ENCODE measurements around the gene PDE6G. TPM values are rescaled to one million over a fixed set of nuclear protein-coding genes. Genes with fewer than 3 reads are reported as not detected.
"Not testable (repeated sequence)": the region's sequence is repeated elsewhere in the genome, so short reads cannot be mapped to it uniquely, and the experiment has no call there.

The PDE6G gene
- total and polyA plus RNA-seq, 3 experiments from 2014 or later = 1.5 to 2.2 (median 1.9) TPM

GRCh38 chr17:81675515-81676221, 19.3 kb upstream of the PDE6G start:
- H3K27me3 ChIP-seq (ENCODE audit: insufficient read depth, low read length, poor library complexity, severe bottlenecking); H3K4me1 Mint-ChIP-seq; H3K4me1 ChIP-seq (ENCODE audit: insufficient read depth, low read length); H3K27ac ChIP-seq (ENCODE audit: low read depth, low read length); H3K9me3 ChIP-seq (ENCODE audit: low read length); H3K4me3 ChIP-seq (ENCODE audit: low read length); H3K9me3 Mint-ChIP-seq; H3K27me3 Mint-ChIP-seq: not testable (repeated sequence)
- Mint-ChIP-seq H3K27ac (peak overlapping the region in 1 of 8 donors; percentile 48), H3K4me3 (peak overlapping the region in 1 of 7 donors; percentile 48), H3K36me3 (peaks cover 0 to 45% (median 0%) of the 10 kb centered on the region in 3 donors)
- POLR2A ChIA-PET = interaction anchor here (1.7 kb wide), 1 partner anchor 8 kb away, joined by 4 read pairs; the partner anchor contains the start of genes ARL16 and HGS
- CTCF ChIA-PET = interaction anchor here (1.0 to 1.1 kb wide), 2 partner anchors 17 to 1102 kb away, joined by 3 read pairs; no protein-coding TSS in a partner anchor
- DNase-seq = peak in 1 of 5 donors; percentile 33
- H3K36me3 ChIP-seq (ENCODE audit: insufficient read depth, low read length) = peaks cover 18% of the 10 kb centered on the region

GRCh38 chr17:81673561-81674258, 17.4 kb upstream of the PDE6G start:
- no peak for DNase-seq
- Histone ChIP-seq H3K4me1 (ENCODE audit: insufficient read depth, low read length) (no peaks in the 10 kb centered on the region), H3K36me3 (ENCODE audit: insufficient read depth, low read length) (peaks cover 28% of the 10 kb centered on the region), H3K27me3 (ENCODE audit: insufficient read depth, low read length, poor library complexity, severe bottlenecking) (no peaks in the 10 kb centered on the region), H3K4me3 (ENCODE audit: low read length) (no peak overlapping the region), H3K27ac (ENCODE audit: low read depth, low read length) (no peak overlapping the region), H3K9me3 (ENCODE audit: low read length) (no peaks in the 10 kb centered on the region)
- H3K4me1 Mint-ChIP-seq = peaks cover 5 to 9% (median 7%) of the 10 kb centered on the region in 3 donors
- H3K27me3 Mint-ChIP-seq = no peaks in the 10 kb centered on the region
- peaks cover 0 to 50% (median 0%) of the 10 kb centered on the region in 3 donors for H3K36me3 Mint-ChIP-seq
- peak overlapping the region in 2 of 8 donors; percentile 20 to 54 for H3K27ac Mint-ChIP-seq
- no peaks in the 10 kb centered on the region for H3K9me3 Mint-ChIP-seq
- ChIA-PET POLR2A (interaction anchor here (1.7 kb wide), 1 partner anchor 10 kb away, joined by 4 read pairs; the partner anchor contains the start of genes ARL16 and HGS), CTCF (no interaction called here)
- no peak overlapping the region for H3K4me3 Mint-ChIP-seq

DNA sequence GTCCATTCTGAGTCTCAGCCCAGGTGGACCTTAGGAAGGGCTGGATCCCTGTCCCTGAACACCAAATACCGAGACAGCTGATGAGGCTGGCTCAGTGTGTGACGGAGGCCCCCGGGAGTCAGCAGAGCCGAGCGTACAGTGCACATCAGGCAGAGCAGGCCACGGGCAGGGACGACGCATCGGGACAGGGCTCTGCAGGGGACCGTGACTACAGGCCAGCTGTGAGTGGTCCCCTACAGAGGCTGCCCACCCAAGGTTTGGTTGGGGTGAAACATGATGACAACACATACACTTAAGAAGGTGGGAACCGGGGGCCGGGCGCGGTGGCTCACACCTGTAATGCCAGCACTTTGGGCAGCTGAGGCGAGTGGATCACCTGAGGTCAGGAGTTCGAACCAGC, 16.6 kb upstream of the PDE6G start:
- peaks cover 11 to 17% (median 11%) of the 10 kb centered on the region in 3 donors for H3K4me1 Mint-ChIP-seq
- ChIA-PET CTCF (no interaction called here), POLR2A (no interaction called here)

DNA sequence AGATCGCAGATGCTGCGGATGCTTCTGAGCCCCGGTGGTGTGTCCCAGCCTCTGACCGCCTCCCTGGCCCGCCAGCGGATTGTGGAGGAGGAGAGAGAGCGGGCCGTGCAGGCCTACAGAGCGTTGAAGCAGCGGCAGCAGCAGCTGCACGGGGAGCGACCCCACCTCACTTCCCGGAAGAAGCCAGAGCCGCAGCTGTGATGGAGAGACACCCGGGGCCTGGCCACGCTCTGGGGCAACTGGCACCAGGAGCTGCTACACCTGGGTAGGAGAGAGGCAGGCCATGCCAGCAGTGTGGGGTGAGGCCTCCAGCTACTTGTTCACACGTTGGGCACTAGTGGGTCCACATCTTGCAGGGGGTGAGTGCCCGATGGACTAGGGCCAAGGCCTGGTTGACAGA, 16.2 kb upstream of the PDE6G start:
- DNase-seq = no peak
- H3K4me3 Mint-ChIP-seq = no peak overlapping the region
- H3K27me3 Mint-ChIP-seq = no peaks in the 10 kb centered on the region
- Histone ChIP-seq H3K36me3 (ENCODE audit: insufficient read depth, low read length) (peaks cover 28% of the 10 kb centered on the region), H3K9me3 (ENCODE audit: low read length) (no peaks in the 10 kb centered on the region), H3K27ac (ENCODE audit: low read depth, low read length) (no peak overlapping the region), H3K4me3 (ENCODE audit: low read length) (no peak overlapping the region), H3K27me3 (ENCODE audit: insufficient read depth, low read length, poor library complexity, severe bottlenecking) (no peaks in the 10 kb centered on the region), H3K4me1 (ENCODE audit: insufficient read depth, low read length) (peaks cover 9% of the 10 kb centered on the region)
- POLR2A ChIA-PET = no interaction called here
- peaks cover 0 to 61% (median 4%) of the 10 kb centered on the region in 3 donors for H3K36me3 Mint-ChIP-seq
- no peaks in the 10 kb centered on the region for H3K9me3 Mint-ChIP-seq
- peak overlapping the region in 1 of 8 donors; percentile 66 for H3K27ac Mint-ChIP-seq
- CTCF ChIA-PET = no interaction called here
- peaks cover 16 to 21% (median 16%) of the 10 kb centered on the region in 3 donors for H3K4me1 Mint-ChIP-seq

More for the DNA sequence above, 16.6 kb upstream of the PDE6G start:
- H3K4me3 Mint-ChIP-seq = no peak overlapping the region
- peaks cover 0 to 56% (median 1%) of the 10 kb centered on the region in 3 donors for H3K36me3 Mint-ChIP-seq
- no peak overlapping the region for H3K27ac ChIP-seq (ENCODE audit: low read depth, low read length)
- no peaks in the 10 kb centered on the region for H3K9me3 ChIP-seq (ENCODE audit: low read length)
- H3K27ac Mint-ChIP-seq = peak overlapping the region in 1 of 8 donors; percentile 20
- no peaks in the 10 kb centered on the region for H3K9me3 Mint-ChIP-seq
- no peak overlapping the region for H3K4me3 ChIP-seq (ENCODE audit: low read length)
- no peaks in the 10 kb centered on the region for H3K27me3 Mint-ChIP-seq
- H3K27me3 ChIP-seq (ENCODE audit: insufficient read depth, low read length, poor library complexity, severe bottlenecking) = no peaks in the 10 kb centered on the region
- peaks cover 28% of the 10 kb centered on the region for H3K36me3 ChIP-seq (ENCODE audit: insufficient read depth, low read length)
- peaks cover 4% of the 10 kb centered on the region for H3K4me1 ChIP-seq (ENCODE audit: insufficient read depth, low read length)
- no peak for DNase-seq

DNA sequence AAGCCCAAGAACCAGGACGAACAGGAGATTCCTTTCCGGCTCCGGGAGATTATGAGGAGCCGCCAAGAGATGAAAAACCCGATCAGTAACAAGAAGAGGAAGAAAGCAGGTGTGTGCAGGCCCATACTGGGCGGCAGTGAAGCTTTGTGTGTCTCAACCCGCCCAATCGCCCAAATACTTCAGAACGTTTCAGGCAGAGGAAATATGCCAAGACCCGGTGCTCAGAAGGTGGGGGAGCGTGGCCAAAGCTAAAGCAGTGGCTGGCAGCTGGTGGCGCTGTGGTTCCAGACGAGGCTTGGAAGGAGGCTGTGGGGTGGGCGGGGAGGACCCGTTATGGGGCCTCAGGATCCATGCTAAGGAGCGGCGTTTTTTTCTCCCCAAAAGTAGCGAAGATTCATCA, 11.4 kb upstream of the PDE6G start:
- DNase-seq = no peak
- H3K27me3 Mint-ChIP-seq = no peaks in the 10 kb centered on the region
- H3K4me1 Mint-ChIP-seq = peaks cover 23 to 46% (median 38%) of the 10 kb centered on the region in 3 donors
- H3K4me3 ChIP-seq (ENCODE audit: low read length) = no peak overlapping the region
- H3K27me3 ChIP-seq (ENCODE audit: insufficient read depth, low read length, poor library complexity, severe bottlenecking) = no peaks in the 10 kb centered on the region
- no peaks in the 10 kb centered on the region for H3K9me3 Mint-ChIP-seq
- H3K4me1 ChIP-seq (ENCODE audit: insufficient read depth, low read length) = peaks cover 45% of the 10 kb centered on the region
- H3K36me3 Mint-ChIP-seq = peaks cover 0 to 56% (median 6%) of the 10 kb centered on the region in 3 donors
- peaks cover 26% of the 10 kb centered on the region for H3K36me3 ChIP-seq (ENCODE audit: insufficient read depth, low read length)
- no peak overlapping the region for H3K27ac ChIP-seq (ENCODE audit: low read depth, low read length)
- H3K9me3 ChIP-seq (ENCODE audit: low read length) = no peaks in the 10 kb centered on the region
- CTCF ChIA-PET = interaction anchor here (1.2 kb wide), 1 partner anchor 17 kb away, joined by 3 read pairs; no protein-coding TSS in a partner anchor
- POLR2A ChIA-PET = interaction anchor here (0.6 to 1.5 kb wide), 2 partner anchors 16 to 55 kb away, joined by 3 to 5 read pairs; partner anchors contain the start of genes ARL16 and HGS
- peak overlapping the region; percentile 71 to 99 (median 94) for H3K4me3 Mint-ChIP-seq
- H3K27ac Mint-ChIP-seq = peak overlapping the region in 6 of 8 donors; percentile 23 to 88 (median 71)

DNA sequence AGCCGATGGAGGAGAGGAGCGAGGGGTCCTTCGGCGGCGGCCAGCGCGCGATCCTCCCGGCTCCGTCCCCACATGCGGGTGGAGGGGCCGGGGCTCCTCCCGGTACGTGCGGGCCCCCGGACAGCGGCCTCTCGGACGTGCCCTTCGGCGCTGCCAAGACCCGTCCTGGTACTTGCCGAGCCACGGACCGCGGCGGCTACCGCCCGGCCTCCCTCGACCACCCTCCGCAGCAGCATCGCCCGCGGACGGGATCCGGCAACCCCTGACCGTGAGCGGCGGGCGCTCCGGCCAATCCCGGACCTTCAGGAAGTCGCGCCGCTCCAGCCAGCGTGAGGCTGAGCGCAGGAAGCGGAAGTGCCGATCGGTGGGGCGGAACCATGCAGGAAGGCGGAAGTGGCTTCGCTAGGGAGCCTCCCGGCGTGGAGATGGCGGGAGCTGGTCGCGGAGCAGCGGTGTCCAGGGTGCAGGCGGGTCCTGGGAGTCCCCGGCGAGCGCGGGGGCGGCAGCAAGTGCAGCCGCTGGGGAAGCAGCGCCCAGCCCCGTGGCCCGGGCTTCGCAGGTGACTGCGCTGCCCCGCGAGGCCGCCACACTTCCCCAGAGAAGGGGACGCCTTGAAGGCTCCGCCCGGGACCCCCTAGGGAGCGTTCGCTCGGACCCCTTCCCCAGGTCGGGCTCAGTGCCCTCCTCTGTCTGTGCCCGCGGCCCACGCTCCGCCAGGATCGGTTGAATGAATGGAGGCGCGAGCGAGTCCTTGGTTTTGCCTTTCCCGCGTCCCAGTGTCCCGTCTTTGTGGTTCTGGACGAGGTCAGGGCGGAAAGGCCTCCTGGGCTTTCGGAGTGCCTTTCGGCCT, 10.2 kb upstream of the PDE6G start, which contains the start of the genes CCDC137 and OXLD1:
Gene CCDC137, plus strand, starts transcription at position 396 of the 850 bp plus-strand sequence. Its CDS starts 30 bp downstream, at position 426.
Gene OXLD1, minus strand, starts transcription at position 264 of the 850 bp plus-strand sequence. Its CDS starts 28 bp downstream, at position 236.
- no peaks in the 10 kb centered on the region for H3K9me3 Mint-ChIP-seq
- H3K27ac Mint-ChIP-seq = peak within 1 kb of the TSS; percentile 86 to 98 (median 96)
- Histone ChIP-seq H3K4me1 (ENCODE audit: insufficient read depth, low read length) (peaks cover 54% of the 10 kb centered on the region), H3K27me3 (ENCODE audit: insufficient read depth, low read length, poor library complexity, severe bottlenecking) (no peaks in the 10 kb centered on the region), H3K9me3 (ENCODE audit: low read length) (no peaks in the 10 kb centered on the region), H3K27ac (ENCODE audit: low read depth, low read length) (peak within 1 kb of the TSS; percentile 81), H3K36me3 (ENCODE audit: insufficient read depth, low read length) (peaks cover 16% of the 10 kb centered on the region), H3K4me3 (ENCODE audit: low read length) (peak within 1 kb of the TSS; percentile 76)
- POLR2A ChIA-PET = interaction anchor here (0.7 to 1.0 kb wide), 3 partner anchors 11 to 878 kb away, joined by 3 to 9 read pairs (median 4); partner anchors contain the start of genes ARL16 and HGS
- H3K36me3 Mint-ChIP-seq = peaks cover 0 to 44% (median 6%) of the 10 kb centered on the region in 3 donors
- H3K4me1 Mint-ChIP-seq = peaks cover 27 to 49% (median 41%) of the 10 kb centered on the region in 3 donors
- DNase-seq = peak; percentile 89 to 94 (median 90)
- H3K27me3 Mint-ChIP-seq = no peaks in the 10 kb centered on the region
- peak within 1 kb of the TSS; percentile 93 to 99 (median 94) for H3K4me3 Mint-ChIP-seq
- CTCF ChIA-PET = interaction anchor here (1.2 kb wide), 1 partner anchor 18 kb away, joined by 3 read pairs; no protein-coding TSS in a partner anchor

- no peaks in the 10 kb centered on the region for H3K27me3 Mint-ChIP-seq
- CTCF ChIA-PET = no interaction called here
- POLR2A ChIA-PET = interaction anchor here (0.7 to 1.0 kb wide), 4 partner anchors 11 to 878 kb away, joined by 3 to 9 read pairs (median 4); partner anchors contain the start of genes ARL16 and HGS
- Histone ChIP-seq H3K27me3 (ENCODE audit: insufficient read depth, low read length, poor library complexity, severe bottlenecking) (no peaks in the 10 kb centered on the region), H3K4me1 (ENCODE audit: insufficient read depth, low read length) (peaks cover 54% of the 10 kb centered on the region), H3K9me3 (ENCODE audit: low read length) (no peaks in the 10 kb centered on the region), H3K36me3 (ENCODE audit: insufficient read depth, low read length) (peaks cover 10% of the 10 kb centered on the region), H3K27ac (ENCODE audit: low read depth, low read length) (peak overlapping the region; percentile 81), H3K4me3 (ENCODE audit: low read length) (peak overlapping the region; percentile 76)
- peaks cover 0 to 38% (median 6%) of the 10 kb centered on the region in 3 donors for H3K36me3 Mint-ChIP-seq
- peak overlapping the region; percentile 86 to 98 (median 96) for H3K27ac Mint-ChIP-seq
- H3K9me3 Mint-ChIP-seq = no peaks in the 10 kb centered on the region
- peak overlapping the region; percentile 93 to 99 (median 94) for H3K4me3 Mint-ChIP-seq
- peaks cover 27 to 49% (median 41%) of the 10 kb centered on the region in 3 donors for H3K4me1 Mint-ChIP-seq
- peak in 1 of 5 donors; percentile 10 for DNase-seq
These were observed 9.7 kb upstream of the PDE6G start for GRCh38 chr17:81666092-81666341.
